GM04503 (cell line): ENCODE measurements around the gene PTPN14.

Experiments
- DNase-seq: peaks from one replicate; pipeline ENCODE4 v3.0.0-alpha.2; 2012; ENCODE audit warnings: low read depth

PTPN14 gene

GRCh38 chr1:214303141-214303930 lies 248.1 kb downstream of the PTPN14 start:
- no peak for DNase-seq

GRCh38 chr1:214301526-214301925 lies 249.9 kb downstream of the PTPN14 start:
- DNase-seq = no peak

- DNase-seq = no peak
Observed at GRCh38 chr1:214300149-214300780, 251.1 kb downstream of the PTPN14 start.
